IMR-90 (cell line): ENCODE data around the gene MAP2K5. TPM values are rescaled to one million over a fixed set of nuclear protein-coding genes. Genes with fewer than 3 reads are reported as not detected.

Experiments used
- ATAC-seq: fragments of 200-7000 bp; cut with Tn5 transposase; 2 replicates; pipeline ENCODE4 v1.9.1; 2020; ENCODE audit warnings: low read depth, mild to moderate bottlenecking, moderate library complexity
- BruUV-seq: library from RNA; stranded (reverse); fragments of 400-500 nt; replicated peaks from 2 replicates; lab custom pipeline; 2021; lab: Mats Ljungman, UMichigan
- CTCF ChIA-PET: fragments of 300-600 bp; formaldehyde crosslinking; extraction: SDS; loops from one replicate; lab custom pipeline; 2021; ENCODE audit warnings: antibody characterized with exemption; lab: Yijun Ruan, JAX
- POLR2A ChIA-PET: fragments of 300-600 bp; sonication (Branson Sonifier 250); formaldehyde crosslinking; loops from one replicate; lab custom pipeline; 2022; ENCODE audit warnings: antibody characterized with exemption; ENCODE audit not compliant: unreplicated experiment; lab: Charles Lee
- DNase-seq: peaks from one replicate; pipeline ENCODE4 v3.0.0; 2013
- H2AFZ ChIP-seq: replicated peaks from 2 replicates; pipeline ENCODE3; 2013; ENCODE audit warnings: low read length, mild to moderate bottlenecking; ENCODE audit not compliant: poor library complexity
- H2AK5ac ChIP-seq: 2 replicates; pipeline ENCODE4 v1.6.1; 2013; ENCODE audit warnings: low read depth, low read length, inconsistent platforms
- H2AK9ac ChIP-seq: replicated peaks from 2 replicates; pipeline ENCODE3; 2013; ENCODE audit warnings: mild to moderate bottlenecking, low read depth, low read length, moderate library complexity; ENCODE audit not compliant: poor library complexity
- H2BK120ac ChIP-seq: 2 replicates; pipeline ENCODE4 v1.6.1; 2013; ENCODE audit warnings: low read depth, low read length, inconsistent platforms
- H2BK15ac ChIP-seq: 3 replicates; pipeline ENCODE4 v1.6.1; 2013; ENCODE audit warnings: low read depth, low read length, inconsistent platforms
- H2BK20ac ChIP-seq: 2 replicates; pipeline ENCODE4 v1.6.1; 2013; ENCODE audit warnings: low read depth, mild to moderate bottlenecking, inconsistent platforms, low read length, moderate library complexity
- H2BK5ac ChIP-seq: 2 replicates; pipeline ENCODE4 v1.6.1; 2013; ENCODE audit warnings: mild to moderate bottlenecking, low read depth, low read length, inconsistent platforms; ENCODE audit not compliant: poor library complexity, severe bottlenecking
- H3K14ac ChIP-seq: replicated peaks from 2 replicates; pipeline ENCODE4 v1.6.1; 2013; ENCODE audit warnings: low read depth, low read length, inconsistent platforms
- H3K18ac ChIP-seq: 2 replicates; pipeline ENCODE4 v1.6.1; 2013; ENCODE audit warnings: low read depth, low read length, control low read depth
- H3K23ac ChIP-seq: 2 replicates; pipeline ENCODE4 v1.6.1; 2013; ENCODE audit warnings: low read depth, low read length, inconsistent platforms
- H3K27ac ChIP-seq: 2 replicates; pipeline ENCODE4 v1.5.1; 2013; ENCODE audit warnings: mild to moderate bottlenecking, control low read depth, low read length; ENCODE audit not compliant: insufficient read depth
- H3K27me3 ChIP-seq: 2 replicates; pipeline ENCODE4 v1.6.1; 2013; ENCODE audit warnings: low read length; ENCODE audit not compliant: control insufficient read depth, insufficient read depth
- H3K36me3 ChIP-seq: 2 replicates; pipeline ENCODE4 v1.6.1; 2013; ENCODE audit warnings: low read length, mixed read lengths; ENCODE audit not compliant: control insufficient read depth, insufficient read depth
- H3K4ac ChIP-seq: 2 replicates; pipeline ENCODE4 v1.6.1; 2013; ENCODE audit warnings: low read depth, low read length, inconsistent platforms
- H3K4me1 ChIP-seq: 2 replicates; pipeline ENCODE4 v1.6.1; 2013; ENCODE audit warnings: low read length, mixed read lengths; ENCODE audit not compliant: control insufficient read depth, insufficient read depth
- H3K4me2 ChIP-seq: 2 replicates; pipeline ENCODE4 v1.6.1; 2013; ENCODE audit warnings: low read depth, mild to moderate bottlenecking, control low read depth, low read length, moderate library complexity
- H3K4me3 ChIP-seq: 2 replicates; pipeline ENCODE4 v1.5.1; 2013; ENCODE audit warnings: low read depth, mild to moderate bottlenecking, control low read depth, low read length, moderate library complexity; ENCODE audit not compliant: insufficient read depth
- H3K56ac ChIP-seq: 2 replicates; pipeline ENCODE4 v1.6.1; 2013; ENCODE audit warnings: low read length, inconsistent platforms; ENCODE audit not compliant: insufficient read depth; ENCODE audit errors: extremely low read depth
- H3K79me1 ChIP-seq, 2 experiments: 2 replicates each; pipeline ENCODE4 v1.6.1; 2013; ENCODE audit warnings: low read length in 2 of 2, inconsistent platforms in 1 of 2, low read depth in 1 of 2
- H3K9ac ChIP-seq: 2 replicates; pipeline ENCODE4 v1.6.1; 2013; ENCODE audit warnings: low read depth, low read length, control low read depth
- H3K9me1 ChIP-seq: 2 replicates; pipeline ENCODE4 v1.6.1; 2013; ENCODE audit warnings: low read length, inconsistent platforms; ENCODE audit not compliant: insufficient read depth
- H3K9me3 ChIP-seq: 2 replicates; pipeline ENCODE4 v1.6.1; 2013; ENCODE audit warnings: low read length; ENCODE audit not compliant: control insufficient read depth, insufficient read depth
- H4K20me1 ChIP-seq: 2 replicates; pipeline ENCODE4 v1.6.1; 2013; ENCODE audit warnings: low read length, inconsistent platforms; ENCODE audit not compliant: insufficient read depth
- H4K5ac ChIP-seq: 2 replicates; pipeline ENCODE4 v1.6.1; 2013; ENCODE audit warnings: mild to moderate bottlenecking, low read depth, low read length, control low read depth
- H4K8ac ChIP-seq, 2 experiments: 2 replicates each; pipeline ENCODE4 v1.6.1; 2013; ENCODE audit warnings: low read depth in 2 of 2, low read length in 2 of 2, control low read depth in 1 of 2, inconsistent platforms in 1 of 2
- H4K91ac ChIP-seq: 2 replicates; pipeline ENCODE4 v1.6.1; 2013; ENCODE audit warnings: low read depth, low read length, inconsistent platforms; ENCODE audit not compliant: insufficient read depth
- CHD1 ChIP-seq: IDR thresholded peaks from 2 replicates; pipeline ENCODE4 v1.6.1; 2012; ENCODE audit warnings: low read depth, low read length, improper control_type of control experiment
- CTCF ChIP-seq: conservative IDR thresholded peaks from 2 replicates; pipeline ENCODE4 v1.5.1; 2012; ENCODE audit warnings: mild to moderate bottlenecking, low read depth, low read length, improper control_type of control experiment
- NFE2L2 ChIP-seq: fragments of 150-350 bp; IDR thresholded peaks from 2 replicates; pipeline ENCODE4 v1.6.1; 2016; ENCODE audit warnings: low read depth, mild to moderate bottlenecking, low read length
- RCOR1 ChIP-seq: IDR thresholded peaks from 2 replicates; pipeline ENCODE4 v1.6.1; 2012; ENCODE audit warnings: mild to moderate bottlenecking, low read length, improper control_type of control experiment; ENCODE audit not compliant: insufficient replicate concordance
- WGBS, 2 experiments: methylation state at CpG; one replicate each; pipeline versions ENCODE4 v1.1.5 to v1.1.7; 2013; ENCODE audit warnings: missing lambda C conversion rate in 2 of 2; ENCODE audit not compliant: insufficient read length in 1 of 2; ENCODE audit errors: extremely low coverage in 2 of 2; 5-methylcytosine and 5-hydroxymethylcytosine counted together
- dilution Hi-C: fragments of 300-500 bp; cut with HindIII; formaldehyde crosslinking; loops from one replicate; pipeline ENCODE4 v1.14.3; 2018; ENCODE audit warnings: low sequenced_read_pairs; ENCODE audit not compliant: unreplicated experiment
- in situ Hi-C: fragments of 300-500 bp; cut with MboI; formaldehyde crosslinking; loops from 3 replicates; pipeline ENCODE4 v1.14.3; 2019; ENCODE audit warnings: low sequenced_read_pairs, inconsistent platforms, mixed read lengths
- intact Hi-C: fragments of 100-400 bp; cut with micrococcal nuclease; formaldehyde crosslinking; loops from 2 replicates; pipeline ENCODE4 v1.10.0; 2022
- polyA plus RNA-seq, 3 experiments: library from polyadenylated mRNA; depleted of rRNA; stranded (reverse); fragments of >200 nt; gene quantifications; 2 replicates each; pipeline ENCODE4 v1.2.3, GENCODE V29; 2012; ENCODE audit warnings: low replicate concordance in 1 of 3
- total RNA-seq: library from RNA; depleted of rRNA; stranded (reverse); fragments of >200 nt; gene quantifications from 2 replicates; pipeline ENCODE4 v1.2.3, GENCODE V29; 2012

MAP2K5 gene
- total and polyA plus RNA-seq, 2 of the 4 experiments (the other 2 are of a cell fraction): 1.6 to 6.1 TPM

GRCh38 chr15:67622110-67622509 is 79.6 kb downstream of the MAP2K5 start:
- Histone ChIP-seq H3K27ac (no peak overlapping the region), H2AFZ (no peak overlapping the region), H2BK120ac (no peak overlapping the region), H3K9me1 (peaks cover 3% of the 10 kb centered on the region; the same call in 1 of the 2 replicates), H2BK5ac (no peak overlapping the region), H3K4me3 (no peak overlapping the region), H3K14ac (no peak overlapping the region), H3K18ac (no peak overlapping the region), H3K9ac (no peak overlapping the region), H4K5ac (no peak overlapping the region), H3K4me1 (no peaks in the 10 kb centered on the region), H4K8ac (no peak overlapping the region), H3K27me3 (no peaks in the 10 kb centered on the region), H2AK5ac (no peak overlapping the region), H4K20me1 (no peaks in the 10 kb centered on the region), H3K4me2 (no peak overlapping the region), H2BK20ac (no peak overlapping the region), H3K9me3 (no peaks in the 10 kb centered on the region), H3K23ac (no peak overlapping the region), H3K79me1 (no peaks in the 10 kb centered on the region), H2BK15ac (no peak overlapping the region), H3K36me3 (no peaks in the 10 kb centered on the region), H2AK9ac (no peak overlapping the region), H3K56ac (no peak overlapping the region), H3K4ac (no peak overlapping the region), H4K91ac (no peak overlapping the region)
- no CpG with 5 or more reads among the region's 2 CpGs for WGBS, 2 experiments
- dilution Hi-C loops (no loop called here), intact Hi-C loops (no loop called here), in situ Hi-C loops (no loop called here)
- ATAC-seq: no peak
- CTCF ChIA-PET: no interaction called here
- DNase-seq: no peak
- POLR2A ChIA-PET: no interaction called here
- no TSS peak for BruUV-seq
- TF ChIP-seq CHD1 (no peak), CTCF (no peak), RCOR1 (no peak), NFE2L2 (no peak)
